Choroid plexus epithelial cell (primary cell): ENCODE results near the gene SNRPA.

ENCODE experiments used
- DNase-seq: peaks from one replicate; pipeline ENCODE4 v3.0.0-alpha.2; 2010; ENCODE audit warnings: low read depth
- H3K4me3 ChIP-seq: 2 replicates; pipeline ENCODE4 v1.5.1; 2011; ENCODE audit warnings: low read depth, mild to moderate bottlenecking, control low read depth, low read length, moderate library complexity
- CTCF ChIP-seq: conservative IDR thresholded peaks from 2 replicates; pipeline ENCODE4 v1.5.1; 2011; ENCODE audit warnings: low read depth, mild to moderate bottlenecking, control low read depth, inconsistent platforms, low read length, moderate library complexity

SNRPA gene

GRCh38 chr19:40803857-40804782 lies 53.1 kb downstream of the SNRPA start:
- no peak for TF ChIP-seq CTCF
- H3K4me3 ChIP-seq, result no peak overlapping the region
- DNase-seq, result no peak

- no peak for DNase-seq
- peak; percentile 31 for TF ChIP-seq CTCF
- no peak overlapping the region for H3K4me3 ChIP-seq
These were observed 53.8 kb downstream of the SNRPA start for GRCh38 chr19:40804783-40805242.

- no peak for TF ChIP-seq CTCF
- no peak overlapping the region for H3K4me3 ChIP-seq
- DNase-seq, result no peak
These were observed 54.4 kb downstream of the SNRPA start for GRCh38 chr19:40805258-40805868.

- peak overlapping the region; percentile 22 for H3K4me3 ChIP-seq
- DNase-seq, result peak; percentile 99
- TF ChIP-seq CTCF, result peak; percentile 93
These were observed 55.6 kb downstream of the SNRPA start for GRCh38 chr19:40806423-40807146.

- peak; percentile 35 for DNase-seq
- TF ChIP-seq CTCF, result peak; percentile 45
These were observed 56.4 kb downstream of the SNRPA start for GRCh38 chr19:40807147-40808020.

GRCh38 chr19:40808021-40808325 lies 57.0 kb downstream of the SNRPA start:
- H3K4me3 ChIP-seq, result no peak overlapping the region
- no peak for TF ChIP-seq CTCF
- DNase-seq, result no peak

More at GRCh38 chr19:40807147-40808020, 56.4 kb downstream of the SNRPA start:
- no peak overlapping the region for H3K4me3 ChIP-seq
